ENCODE data around the gene ERCC6. TPM values are rescaled to one million over a fixed set of nuclear protein-coding genes. Genes with fewer than 3 reads are reported as not detected.

Gene ERCC6
- 10 to 100 TPM; 19.6 to 20.1 TPM for total RNA-seq
- polyA plus RNA-seq (ENCODE audit: insufficient read depth, low read depth, low replicate concordance) = 19.4 TPM
- long read RNA-seq, donor 1, partial matches to known transcripts = 0 of 1 reads
- long read RNA-seq, donor 1, other reads (novel, unspliced or antisense) = 0 of 1 reads
- long read RNA-seq, donor 2 = 0 reads

DNA sequence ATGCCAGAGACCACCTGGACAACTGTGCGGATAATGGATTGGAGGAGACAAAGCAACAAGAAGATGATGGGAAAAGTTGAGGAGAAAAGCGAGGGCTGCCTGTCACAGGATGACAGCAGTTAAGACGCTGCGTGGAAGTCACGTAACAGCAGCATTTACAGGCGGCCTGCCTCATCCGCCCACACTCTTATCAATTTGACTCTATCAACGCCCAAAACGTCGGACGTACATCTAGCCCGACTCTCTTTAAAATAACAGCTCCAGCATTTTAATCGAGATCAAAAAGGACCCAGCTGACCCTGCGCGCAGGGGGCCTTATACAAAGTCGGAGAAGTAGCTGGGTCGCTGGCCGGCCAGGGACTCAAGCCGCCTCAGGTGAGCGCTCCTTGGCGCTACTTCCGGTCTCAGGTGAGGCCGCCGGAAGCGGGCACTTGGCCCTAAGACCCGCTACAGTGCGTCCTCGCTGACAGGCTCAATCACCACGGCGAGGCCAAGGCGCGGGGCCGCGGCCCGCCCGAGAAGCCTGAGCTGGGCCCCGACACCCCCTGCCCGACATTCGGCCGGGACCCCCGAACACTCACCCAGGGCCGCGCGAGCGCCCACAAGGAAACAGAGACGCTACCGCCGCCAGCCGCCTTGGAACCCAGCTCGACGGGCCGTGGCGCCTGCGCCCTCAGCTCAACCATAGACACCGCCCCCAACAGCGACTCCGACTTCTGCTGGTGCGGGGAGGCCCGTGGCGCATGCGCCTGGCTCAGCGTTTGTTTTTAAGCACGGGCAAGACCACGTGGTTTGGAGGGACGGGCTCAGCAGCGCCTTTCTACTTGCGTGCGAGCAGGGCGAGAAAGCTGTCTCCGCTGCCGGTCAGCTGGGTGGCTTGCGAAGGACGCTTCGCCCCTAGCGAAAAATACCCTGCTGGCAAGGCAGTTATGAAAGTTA is at the start of gene ERCC6:
Gene ERCC6, minus strand, starts transcription at position 741 of the 939 bp plus-strand sequence.
- DNase-seq = peak; percentile 99
- intact Hi-C loops (cut with DNase I; ENCODE audit: low total_unique reads) = no loop called here
- Histone ChIP-seq H3K9me3 (no peaks in the 10 kb centered on the region), H3K36me3 (ENCODE audit: low read depth, missing control alignments) (no peaks in the 10 kb centered on the region), H3K4me3 (peak within 1 kb of the TSS; percentile 72 to 93), H3K27me3 (no peaks in the 10 kb centered on the region), H3K27ac (peak within 1 kb of the TSS; percentile 72 to 90), H3K4me1 (peaks cover 3% of the 10 kb centered on the region)
- 1 to 2% methylated on average over 16 to 74 of the region's 75 CpGs for WGBS, 2 donors
- no peak for TF ChIP-seq POLR2A (IDR thresholded peaks at IDR 0.05)
- TF ChIP-seq, protein P1, sequence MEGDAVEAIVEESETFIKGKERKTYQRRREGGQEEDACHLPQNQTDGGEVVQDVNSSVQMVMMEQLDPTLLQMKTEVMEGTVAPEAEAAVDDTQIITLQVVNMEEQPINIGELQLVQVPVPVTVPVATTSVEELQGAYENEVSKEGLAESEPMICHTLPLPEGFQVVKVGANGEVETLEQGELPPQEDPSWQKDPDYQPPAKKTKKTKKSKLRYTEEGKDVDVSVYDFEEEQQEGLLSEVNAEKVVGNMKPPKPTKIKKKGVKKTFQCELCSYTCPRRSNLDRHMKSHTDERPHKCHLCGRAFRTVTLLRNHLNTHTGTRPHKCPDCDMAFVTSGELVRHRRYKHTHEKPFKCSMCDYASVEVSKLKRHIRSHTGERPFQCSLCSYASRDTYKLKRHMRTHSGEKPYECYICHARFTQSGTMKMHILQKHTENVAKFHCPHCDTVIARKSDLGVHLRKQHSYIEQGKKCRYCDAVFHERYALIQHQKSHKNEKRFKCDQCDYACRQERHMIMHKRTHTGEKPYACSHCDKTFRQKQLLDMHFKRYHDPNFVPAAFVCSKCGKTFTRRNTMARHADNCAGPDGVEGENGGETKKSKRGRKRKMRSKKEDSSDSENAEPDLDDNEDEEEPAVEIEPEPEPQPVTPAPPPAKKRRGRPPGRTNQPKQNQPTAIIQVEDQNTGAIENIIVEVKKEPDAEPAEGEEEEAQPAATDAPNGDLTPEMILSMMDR (IDR thresholded peaks at IDR 0.05) = peak in 1 of 3 experiments; percentile 22

DNA sequence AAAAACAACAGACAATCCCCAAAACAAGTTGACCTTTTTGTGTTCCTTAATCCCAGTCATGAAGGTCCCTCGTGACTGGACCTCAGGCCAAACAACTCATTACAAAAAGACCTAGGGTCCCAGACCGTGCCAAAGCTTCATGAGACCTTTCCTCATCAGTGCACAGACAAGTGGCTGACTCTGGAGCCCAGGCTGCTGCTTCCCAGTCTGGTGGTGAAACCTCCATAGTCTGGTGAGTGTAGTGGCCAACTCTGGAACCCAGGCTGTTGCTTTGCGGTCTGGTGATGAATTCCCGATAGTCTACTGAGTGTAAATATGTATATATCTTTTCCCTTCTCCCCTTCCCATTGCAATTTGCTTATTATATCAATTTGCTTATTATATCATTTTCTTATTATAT is 49.1 kb upstream of the ERCC6 start:
- intact Hi-C loops (cut with DNase I; ENCODE audit: low total_unique reads) = no loop called here
- H3K4me3 ChIP-seq = no peak overlapping the region
- no peaks in the 10 kb centered on the region for H3K36me3 ChIP-seq (ENCODE audit: low read depth, missing control alignments)
- H3K27ac ChIP-seq = no peak overlapping the region
- H3K4me1 ChIP-seq = no peaks in the 10 kb centered on the region
- H3K27me3 ChIP-seq = no peaks in the 10 kb centered on the region
- no peaks in the 10 kb centered on the region for H3K9me3 ChIP-seq
- TF ChIP-seq, protein P1 (IDR thresholded peaks at IDR 0.05) = no peak
- TF ChIP-seq POLR2A (IDR thresholded peaks at IDR 0.05) = no peak
- DNase-seq = no peak
- WGBS, 2 donors = 81 to 87% methylated on average over 4 of the region's 4 CpGs

DNA sequence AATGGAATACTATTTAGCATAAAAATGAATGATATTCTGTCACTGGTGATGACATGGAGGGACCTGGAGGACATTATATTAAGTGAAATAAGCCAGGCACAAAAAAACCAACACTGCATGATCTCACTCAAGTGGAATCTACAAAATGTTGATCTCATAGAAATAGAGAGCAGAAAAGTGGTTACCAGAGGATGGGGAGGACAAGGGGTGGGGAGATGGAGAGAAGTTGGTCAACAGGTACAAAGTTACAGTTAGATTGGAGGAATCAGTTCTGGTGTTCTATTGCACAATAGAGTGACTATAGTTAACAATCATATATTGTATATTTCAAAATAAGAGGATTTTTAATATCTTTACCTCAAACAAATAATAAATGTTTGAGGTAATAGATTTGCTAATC is 46.5 kb upstream of the ERCC6 start:
- H3K36me3 ChIP-seq (ENCODE audit: low read depth, missing control alignments) = no peaks in the 10 kb centered on the region
- H3K4me1 ChIP-seq = no peaks in the 10 kb centered on the region
- TF ChIP-seq POLR2A (IDR thresholded peaks at IDR 0.05) = no peak
- TF ChIP-seq, protein P1 (IDR thresholded peaks at IDR 0.05) = no peak
- DNase-seq = no peak
- H3K9me3 ChIP-seq = no peaks in the 10 kb centered on the region
- intact Hi-C loops (cut with DNase I; ENCODE audit: low total_unique reads) = no loop called here
- no peaks in the 10 kb centered on the region for H3K27me3 ChIP-seq
- no peak overlapping the region for H3K27ac ChIP-seq
- H3K4me3 ChIP-seq = no peak overlapping the region

DNA sequence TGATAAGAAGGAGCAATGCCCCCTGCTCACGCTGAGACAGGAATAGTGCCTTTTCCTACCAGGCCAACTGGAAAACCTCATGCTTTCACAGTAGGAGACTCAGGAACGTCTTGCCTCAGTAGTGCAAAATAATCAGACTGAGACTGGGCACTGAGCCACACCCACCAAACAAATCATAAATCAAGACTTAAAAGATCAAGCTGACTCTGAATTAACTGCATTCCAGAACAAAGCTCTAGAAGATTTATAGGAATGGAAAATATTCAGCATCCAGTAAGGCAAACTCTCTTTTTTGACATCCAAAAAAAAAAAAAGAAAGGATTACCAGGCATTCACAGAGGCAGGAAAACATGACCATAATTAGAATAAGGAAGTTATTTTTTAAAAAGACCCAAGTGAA is 40.7 kb upstream of the ERCC6 start:
- intact Hi-C loops (cut with DNase I; ENCODE audit: low total_unique reads) = no loop called here
- no peak for DNase-seq
- Histone ChIP-seq H3K9me3 (no peaks in the 10 kb centered on the region), H3K4me3 (no peak overlapping the region), H3K36me3 (ENCODE audit: low read depth, missing control alignments) (no peaks in the 10 kb centered on the region), H3K27ac (no peak overlapping the region), H3K27me3 (no peaks in the 10 kb centered on the region), H3K4me1 (no peaks in the 10 kb centered on the region)
- WGBS, 2 donors = 42 to 57% methylated on average over 2 of the region's 2 CpGs
- TF ChIP-seq, protein P1 (IDR thresholded peaks at IDR 0.05) = no peak
- TF ChIP-seq POLR2A (IDR thresholded peaks at IDR 0.05) = no peak

Measured in testis (tissue), 5 donors.